ENCODE results near the gene R3HCC1L. TPM values are rescaled to one million over a fixed set of nuclear protein-coding genes. Genes with fewer than 3 reads are reported as not detected.

The R3HCC1L gene
- total and polyA plus RNA-seq, 2 of the 4 experiments (the other 2 are of a cell fraction) = 8.3 to 14.7 TPM

DNA sequence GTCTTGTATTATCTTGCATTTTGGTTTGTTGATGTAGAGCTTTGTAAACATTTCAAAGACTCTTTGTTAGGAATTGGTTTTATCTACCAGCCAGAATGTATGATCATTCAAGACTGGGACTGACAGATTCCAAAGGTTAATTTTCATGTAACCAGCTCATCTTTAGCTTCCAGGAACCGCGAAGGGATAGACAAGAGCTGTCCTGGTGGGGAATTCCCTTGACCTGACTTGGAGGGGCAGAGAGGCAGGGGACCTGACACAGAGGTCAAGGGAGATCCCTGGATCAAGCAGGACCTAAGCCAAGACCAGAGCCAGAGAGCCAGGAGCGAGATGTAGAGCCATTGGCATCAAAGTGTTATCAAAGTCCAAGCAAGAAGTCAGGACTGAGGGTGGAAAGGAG lies 140.1 kb downstream of the R3HCC1L start:
- H3K27me3 ChIP-seq (ENCODE audit: control insufficient read depth, insufficient read depth, low read length) = peaks cover 12% of the 10 kb centered on the region
- no peak overlapping the region for H3K56ac ChIP-seq (ENCODE audit: extremely low read depth, insufficient read depth, low read length)
- no peak overlapping the region for H4K5ac ChIP-seq (ENCODE audit: low read depth, low read length)
- peaks cover 4% of the 10 kb centered on the region for H3K4me1 ChIP-seq (ENCODE audit: control insufficient read depth, insufficient read depth, low read length)
- H3K27ac ChIP-seq (ENCODE audit: insufficient read depth, low read length) = no peak overlapping the region
- H3K4me2 ChIP-seq (ENCODE audit: low read depth, low read length) = no peak overlapping the region
- no peak overlapping the region for H2BK15ac ChIP-seq (ENCODE audit: low read depth, low read length)
- POLR2A ChIA-PET (ENCODE audit: unreplicated experiment) = no interaction called here
- H3K4ac ChIP-seq (ENCODE audit: low read depth, low read length) = no peak overlapping the region
- ATAC-seq (ENCODE audit: low read depth) (no peak), DNase-seq (no peak)
- no peaks in the 10 kb centered on the region; the same call in 1 of the 2 replicates for H3K9me3 ChIP-seq (ENCODE audit: control insufficient read depth, insufficient read depth, low read length)
- BruUV-seq (replicated peaks) = no TSS peak
- CTCF ChIA-PET = no interaction called here
- no peak overlapping the region for H3K4me3 ChIP-seq (ENCODE audit: insufficient read depth, low read depth, low read length)
- in situ Hi-C loops (cut with MboI; ENCODE audit: low sequenced_read_pairs) = no loop called here
- intact Hi-C loops (cut with micrococcal nuclease) = no loop called here
- no peak overlapping the region for H3K14ac ChIP-seq (replicated peaks; ENCODE audit: low read depth, low read length)
- no peak overlapping the region for H3K18ac ChIP-seq (ENCODE audit: low read depth, low read length)
- H2BK5ac ChIP-seq (ENCODE audit: low read depth, low read length, poor library complexity, severe bottlenecking) = no peak overlapping the region
- H3K79me1 ChIP-seq (ENCODE audit: low read depth in 1 of 2, low read length in 2 of 2) = no peaks in the 10 kb centered on the region
- no peak overlapping the region for H2AK9ac ChIP-seq (replicated peaks; ENCODE audit: low read depth, low read length, poor library complexity)
- dilution Hi-C loops (cut with HindIII; ENCODE audit: low sequenced_read_pairs, unreplicated experiment) = no loop called here
- H2AK5ac ChIP-seq (ENCODE audit: low read depth, low read length) = no peak overlapping the region
- no peak for TF ChIP-seq RCOR1 (IDR thresholded peaks at IDR 0.05; ENCODE audit: insufficient replicate concordance, low read length)
- no peak overlapping the region for H3K9ac ChIP-seq (ENCODE audit: low read depth, low read length)
- no peak overlapping the region for H2BK120ac ChIP-seq (ENCODE audit: low read depth, low read length)
- H4K20me1 ChIP-seq (ENCODE audit: insufficient read depth, low read length) = no peaks in the 10 kb centered on the region
- no peak overlapping the region for H4K91ac ChIP-seq (ENCODE audit: insufficient read depth, low read depth, low read length)
- H2AFZ ChIP-seq (replicated peaks; ENCODE audit: low read length, poor library complexity) = no peak overlapping the region
- 77% methylated on average over 3 of the region's 3 CpGs; no CpG with 5 or more reads in 1 of the 2 experiments for WGBS, 2 experiments (ENCODE audit: extremely low coverage in 2 of 2, insufficient read length in 1 of 2)
- no peaks in the 10 kb centered on the region for H3K36me3 ChIP-seq (ENCODE audit: control insufficient read depth, insufficient read depth, low read length)
- no peak overlapping the region for H4K8ac ChIP-seq (ENCODE audit: low read depth in 2 of 2, low read length in 2 of 2)
- no peak overlapping the region for H2BK20ac ChIP-seq (ENCODE audit: low read depth, low read length)
- peaks cover 4% of the 10 kb centered on the region for H3K9me1 ChIP-seq (ENCODE audit: insufficient read depth, low read length)
- H3K23ac ChIP-seq (ENCODE audit: low read depth, low read length) = no peak overlapping the region
